ENCODE results near the gene SCG2. TPM values are rescaled to one million over a fixed set of nuclear protein-coding genes. Genes with fewer than 3 reads are reported as not detected.
"Not testable (repeated sequence)": the region's sequence is repeated elsewhere in the genome, so short reads cannot be mapped to it uniquely, and the experiment has no call there.

SCG2 gene
- total RNA-seq, 1 experiment from 2014 or later = 0.11 TPM

DNA sequence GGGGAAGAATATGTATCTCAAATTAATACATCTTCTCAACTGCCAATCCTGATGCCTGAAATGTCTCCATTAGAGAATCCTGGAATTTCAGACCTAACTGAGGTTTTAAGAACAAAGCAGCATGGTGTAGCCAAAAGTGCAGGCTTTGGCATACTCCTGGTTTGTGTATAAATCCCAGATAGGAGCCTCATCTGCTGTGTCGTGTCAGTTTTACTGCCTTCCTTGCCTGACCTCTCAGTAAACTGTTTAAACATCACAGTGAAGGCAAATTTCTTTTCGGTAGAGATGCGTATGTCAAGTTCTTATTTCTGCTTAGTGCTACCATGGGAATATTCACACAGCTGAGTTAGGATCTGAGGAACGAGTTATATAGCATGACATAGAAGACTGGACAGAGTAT is 7.3 kb downstream of the SCG2 start (continued):
- TF ChIP-seq, protein P1, sequence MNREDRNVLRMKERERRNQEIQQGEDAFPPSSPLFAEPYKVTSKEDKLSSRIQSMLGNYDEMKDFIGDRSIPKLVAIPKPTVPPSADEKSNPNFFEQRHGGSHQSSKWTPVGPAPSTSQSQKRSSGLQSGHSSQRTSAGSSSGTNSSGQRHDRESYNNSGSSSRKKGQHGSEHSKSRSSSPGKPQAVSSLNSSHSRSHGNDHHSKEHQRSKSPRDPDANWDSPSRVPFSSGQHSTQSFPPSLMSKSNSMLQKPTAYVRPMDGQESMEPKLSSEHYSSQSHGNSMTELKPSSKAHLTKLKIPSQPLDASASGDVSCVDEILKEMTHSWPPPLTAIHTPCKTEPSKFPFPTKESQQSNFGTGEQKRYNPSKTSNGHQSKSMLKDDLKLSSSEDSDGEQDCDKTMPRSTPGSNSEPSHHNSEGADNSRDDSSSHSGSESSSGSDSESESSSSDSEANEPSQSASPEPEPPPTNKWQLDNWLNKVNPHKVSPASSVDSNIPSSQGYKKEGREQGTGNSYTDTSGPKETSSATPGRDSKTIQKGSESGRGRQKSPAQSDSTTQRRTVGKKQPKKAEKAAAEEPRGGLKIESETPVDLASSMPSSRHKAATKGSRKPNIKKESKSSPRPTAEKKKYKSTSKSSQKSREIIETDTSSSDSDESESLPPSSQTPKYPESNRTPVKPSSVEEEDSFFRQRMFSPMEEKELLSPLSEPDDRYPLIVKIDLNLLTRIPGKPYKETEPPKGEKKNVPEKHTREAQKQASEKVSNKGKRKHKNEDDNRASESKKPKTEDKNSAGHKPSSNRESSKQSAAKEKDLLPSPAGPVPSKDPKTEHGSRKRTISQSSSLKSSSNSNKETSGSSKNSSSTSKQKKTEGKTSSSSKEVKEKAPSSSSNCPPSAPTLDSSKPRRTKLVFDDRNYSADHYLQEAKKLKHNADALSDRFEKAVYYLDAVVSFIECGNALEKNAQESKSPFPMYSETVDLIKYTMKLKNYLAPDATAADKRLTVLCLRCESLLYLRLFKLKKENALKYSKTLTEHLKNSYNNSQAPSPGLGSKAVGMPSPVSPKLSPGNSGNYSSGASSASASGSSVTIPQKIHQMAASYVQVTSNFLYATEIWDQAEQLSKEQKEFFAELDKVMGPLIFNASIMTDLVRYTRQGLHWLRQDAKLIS (CRISPR knock-in tag; IDR thresholded peaks at IDR 0.05; ENCODE audit: borderline replicate concordance) = no peak

DNA sequence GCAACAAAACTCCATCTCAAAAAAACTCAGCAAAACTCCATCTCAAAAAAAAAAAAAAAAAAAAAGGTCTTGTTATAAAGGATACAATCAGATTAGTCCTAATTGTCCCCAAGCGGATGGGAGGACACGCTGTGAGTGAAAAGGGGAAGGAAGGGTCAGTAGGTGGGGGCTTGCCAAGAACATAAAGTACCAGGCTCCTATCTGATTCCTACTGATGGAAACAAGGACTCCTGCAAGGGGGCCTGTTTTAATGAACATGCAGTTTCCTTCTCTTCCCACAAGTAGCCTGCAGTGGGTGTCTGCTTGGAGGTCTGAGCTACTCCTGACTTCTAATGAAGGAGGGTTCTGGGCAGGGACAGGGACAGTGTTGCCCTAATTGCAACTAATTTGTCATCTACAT is 7.9 kb downstream of the SCG2 start:
- H3K4me3 Mint-ChIP-seq = no peak overlapping the region
- no peaks in the 10 kb centered on the region for H3K36me3 Mint-ChIP-seq
- no peaks in the 10 kb centered on the region for H3K9me3 Mint-ChIP-seq
- no peak for DNase-seq (ENCODE audit: low spot score)
- ChIA-PET POLR2A (no interaction called here), CTCF (no interaction called here)
- ATAC-seq = no peak
- H3K4me1 Mint-ChIP-seq = no peaks in the 10 kb centered on the region
- no peak overlapping the region for H3K27ac Mint-ChIP-seq
- TF ChIP-seq, protein P2, sequence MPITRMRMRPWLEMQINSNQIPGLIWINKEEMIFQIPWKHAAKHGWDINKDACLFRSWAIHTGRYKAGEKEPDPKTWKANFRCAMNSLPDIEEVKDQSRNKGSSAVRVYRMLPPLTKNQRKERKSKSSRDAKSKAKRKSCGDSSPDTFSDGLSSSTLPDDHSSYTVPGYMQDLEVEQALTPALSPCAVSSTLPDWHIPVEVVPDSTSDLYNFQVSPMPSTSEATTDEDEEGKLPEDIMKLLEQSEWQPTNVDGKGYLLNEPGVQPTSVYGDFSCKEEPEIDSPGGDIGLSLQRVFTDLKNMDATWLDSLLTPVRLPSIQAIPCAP (CRISPR knock-in tag; IDR thresholded peaks at IDR 0.05) = no peak
- TF ChIP-seq ELF4 (CRISPR knock-in tag; IDR thresholded peaks at IDR 0.05; ENCODE audit: low read depth) (no peak), TEAD4 (CRISPR knock-in tag; IDR thresholded peaks at IDR 0.05) (no peak), CREB1 (CRISPR knock-in tag; IDR thresholded peaks at IDR 0.05) (no peak), SMAD3 (CRISPR knock-in tag; IDR thresholded peaks at IDR 0.05; ENCODE audit: borderline replicate concordance) (no peak), ZNF423 (CRISPR knock-in tag; IDR thresholded peaks at IDR 0.05) (no peak), RELA (CRISPR knock-in tag; IDR thresholded peaks at IDR 0.05; ENCODE audit: borderline replicate concordance) (no peak), ZNF219 (CRISPR knock-in tag; IDR thresholded peaks at IDR 0.05; ENCODE audit: borderline replicate concordance) (no peak), FOXP1 (CRISPR knock-in tag; IDR thresholded peaks at IDR 0.05; ENCODE audit: borderline replicate concordance) (no peak)
- TF ChIP-seq, protein P3, sequence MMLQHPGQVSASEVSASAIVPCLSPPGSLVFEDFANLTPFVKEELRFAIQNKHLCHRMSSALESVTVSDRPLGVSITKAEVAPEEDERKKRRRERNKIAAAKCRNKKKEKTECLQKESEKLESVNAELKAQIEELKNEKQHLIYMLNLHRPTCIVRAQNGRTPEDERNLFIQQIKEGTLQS (CRISPR knock-in tag; conservative IDR thresholded peaks at IDR 0.05) = no peak
- TF ChIP-seq, protein P1 (CRISPR knock-in tag; IDR thresholded peaks at IDR 0.05; ENCODE audit: borderline replicate concordance) = no peak
- TF ChIP-seq, protein P4, sequence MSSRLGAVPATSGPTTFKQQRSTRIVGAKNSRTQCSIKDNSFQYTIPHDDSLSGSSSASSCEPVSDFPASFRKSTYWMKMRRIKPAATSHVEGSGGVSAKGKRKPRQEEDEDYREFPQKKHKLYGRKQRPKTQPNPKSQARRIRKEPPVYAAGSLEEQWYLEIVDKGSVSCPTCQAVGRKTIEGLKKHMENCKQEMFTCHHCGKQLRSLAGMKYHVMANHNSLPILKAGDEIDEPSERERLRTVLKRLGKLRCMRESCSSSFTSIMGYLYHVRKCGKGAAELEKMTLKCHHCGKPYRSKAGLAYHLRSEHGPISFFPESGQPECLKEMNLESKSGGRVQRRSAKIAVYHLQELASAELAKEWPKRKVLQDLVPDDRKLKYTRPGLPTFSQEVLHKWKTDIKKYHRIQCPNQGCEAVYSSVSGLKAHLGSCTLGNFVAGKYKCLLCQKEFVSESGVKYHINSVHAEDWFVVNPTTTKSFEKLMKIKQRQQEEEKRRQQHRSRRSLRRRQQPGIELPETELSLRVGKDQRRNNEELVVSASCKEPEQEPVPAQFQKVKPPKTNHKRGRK (CRISPR knock-in tag; IDR thresholded peaks at IDR 0.05; ENCODE audit: borderline replicate concordance) = no peak
- TF ChIP-seq, protein P5, sequence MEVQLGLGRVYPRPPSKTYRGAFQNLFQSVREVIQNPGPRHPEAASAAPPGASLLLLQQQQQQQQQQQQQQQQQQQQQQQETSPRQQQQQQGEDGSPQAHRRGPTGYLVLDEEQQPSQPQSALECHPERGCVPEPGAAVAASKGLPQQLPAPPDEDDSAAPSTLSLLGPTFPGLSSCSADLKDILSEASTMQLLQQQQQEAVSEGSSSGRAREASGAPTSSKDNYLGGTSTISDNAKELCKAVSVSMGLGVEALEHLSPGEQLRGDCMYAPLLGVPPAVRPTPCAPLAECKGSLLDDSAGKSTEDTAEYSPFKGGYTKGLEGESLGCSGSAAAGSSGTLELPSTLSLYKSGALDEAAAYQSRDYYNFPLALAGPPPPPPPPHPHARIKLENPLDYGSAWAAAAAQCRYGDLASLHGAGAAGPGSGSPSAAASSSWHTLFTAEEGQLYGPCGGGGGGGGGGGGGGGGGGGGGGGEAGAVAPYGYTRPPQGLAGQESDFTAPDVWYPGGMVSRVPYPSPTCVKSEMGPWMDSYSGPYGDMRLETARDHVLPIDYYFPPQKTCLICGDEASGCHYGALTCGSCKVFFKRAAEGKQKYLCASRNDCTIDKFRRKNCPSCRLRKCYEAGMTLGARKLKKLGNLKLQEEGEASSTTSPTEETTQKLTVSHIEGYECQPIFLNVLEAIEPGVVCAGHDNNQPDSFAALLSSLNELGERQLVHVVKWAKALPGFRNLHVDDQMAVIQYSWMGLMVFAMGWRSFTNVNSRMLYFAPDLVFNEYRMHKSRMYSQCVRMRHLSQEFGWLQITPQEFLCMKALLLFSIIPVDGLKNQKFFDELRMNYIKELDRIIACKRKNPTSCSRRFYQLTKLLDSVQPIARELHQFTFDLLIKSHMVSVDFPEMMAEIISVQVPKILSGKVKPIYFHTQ (CRISPR knock-in tag; IDR thresholded peaks at IDR 0.05) = no peak
- H3K27me3 Mint-ChIP-seq (ENCODE audit: low read depth) = peaks cover 9% of the 10 kb centered on the region

DNA sequence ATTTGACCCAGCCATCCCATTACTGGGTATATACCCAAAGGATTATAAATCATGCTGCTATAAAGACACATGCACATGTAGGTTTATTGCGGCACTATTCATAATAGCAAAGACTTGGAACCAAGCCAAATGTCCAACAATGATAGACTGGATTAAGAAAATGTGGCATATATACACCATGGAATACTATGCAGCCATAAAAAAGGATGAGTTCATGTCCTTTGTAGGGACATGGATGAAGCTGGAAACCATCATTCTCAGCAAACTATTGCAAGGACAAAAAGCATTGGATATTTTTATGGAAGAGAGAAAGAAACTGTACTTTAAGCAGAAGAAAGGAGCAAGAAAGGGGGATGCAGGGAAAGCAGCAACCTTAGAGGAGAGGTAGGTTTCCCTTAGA is 9.5 kb downstream of the SCG2 start:
- H3K4me1 Mint-ChIP-seq; POLR2A ChIA-PET; DNase-seq (ENCODE audit: low spot score); H3K4me3 Mint-ChIP-seq; H3K27ac Mint-ChIP-seq; H3K36me3 Mint-ChIP-seq; H3K9me3 Mint-ChIP-seq; H3K27me3 Mint-ChIP-seq (ENCODE audit: low read depth); CTCF ChIA-PET; ATAC-seq: not testable (repeated sequence)
